Fibroblast of lung (primary cell): ENCODE measurements around the gene NDUFAF2. TPM values are rescaled to one million over a fixed set of nuclear protein-coding genes. Genes with fewer than 3 reads are reported as not detected.
"Not testable (repeated sequence)": the region's sequence is repeated elsewhere in the genome, so short reads cannot be mapped to it uniquely, and the experiment has no call there.

Source experiments
- DNase-seq, 2 donors: peaks; one replicate each; pipeline versions ENCODE4 v3.0.0 to v3.0.0-alpha.2; 2010; ENCODE audit warnings: low read depth in 2 of 2
- H2AFZ ChIP-seq: 2 replicates; pipeline ENCODE4 v1.5.1; 2012; ENCODE audit warnings: low read length, control low read depth, inconsistent platforms
- H3K27ac ChIP-seq: 2 replicates; pipeline ENCODE4 v1.5.1; 2011; ENCODE audit warnings: low read length, control low read depth; ENCODE audit not compliant: insufficient read depth
- H3K27me3 ChIP-seq: 2 replicates; pipeline ENCODE4 v1.5.1; 2011; ENCODE audit warnings: mild to moderate bottlenecking, low read length; ENCODE audit not compliant: control insufficient read depth, insufficient read depth
- H3K36me3 ChIP-seq: 2 replicates; pipeline ENCODE4 v1.5.1; 2011; ENCODE audit warnings: low read length; ENCODE audit not compliant: control insufficient read depth, insufficient read depth
- H3K4me1 ChIP-seq: 2 replicates; pipeline ENCODE4 v1.5.1; 2011; ENCODE audit warnings: low read length; ENCODE audit not compliant: control insufficient read depth, insufficient read depth; ENCODE audit errors: extremely low read depth
- H3K4me2 ChIP-seq: 2 replicates; pipeline ENCODE4 v1.5.1; 2011; ENCODE audit warnings: low read length, control low read depth; ENCODE audit not compliant: insufficient read depth; ENCODE audit errors: extremely low read depth
- H3K4me3 ChIP-seq, 4 experiments: fragments of 200-600 bp in 1 of 4; sonication (generic) in 1 of 4; replicated peaks in 1 of 4; 2 replicates each; pipeline ENCODE4 v1.5.1; 2011 to 2016; ENCODE audit warnings: low read length in 4 of 4, low read depth in 3 of 4, mild to moderate bottlenecking in 3 of 4, control low read depth in 2 of 4, inconsistent platforms in 1 of 4, mixed read lengths in 1 of 4; ENCODE audit not compliant: insufficient read depth in 1 of 4; ENCODE audit errors: control extremely low read depth in 1 of 4
- H3K79me2 ChIP-seq: 2 replicates; pipeline ENCODE4 v1.5.1; 2012; ENCODE audit warnings: mild to moderate bottlenecking, low read length, inconsistent platforms; ENCODE audit not compliant: control insufficient read depth, insufficient read depth
- H3K9ac ChIP-seq: 2 replicates; pipeline ENCODE4 v1.5.1; 2011; ENCODE audit warnings: mild to moderate bottlenecking, low read length, control low read depth; ENCODE audit not compliant: insufficient read depth
- H3K9me3 ChIP-seq: 2 replicates; pipeline ENCODE4 v1.5.1; 2012; ENCODE audit warnings: low read depth, low read length; ENCODE audit not compliant: control insufficient read depth, insufficient read depth
- H4K20me1 ChIP-seq: 2 replicates; pipeline ENCODE4 v1.5.1; 2011; ENCODE audit warnings: low read length; ENCODE audit not compliant: control insufficient read depth, insufficient read depth; ENCODE audit errors: extremely low read depth
- EZH2 ChIP-seq: IDR thresholded peaks from 2 replicates; pipeline ENCODE4 v1.5.1; 2012; ENCODE audit warnings: low read length, control low read depth, mild to moderate bottlenecking; ENCODE audit errors: missing control alignments
- polyA plus RNA-seq, 2 donors: library from polyadenylated mRNA; depleted of rRNA in 1 of 2; stranded (reverse) in 1 of 2; unstranded in 1 of 2; fragments of >200 nt; gene quantifications; 2 replicates each; pipeline ENCODE4 v1.2.1, GENCODE V29; 2011 to 2012; ENCODE audit warnings: missing spikeins in 1 of 2
- total RNA-seq: library from RNA; depleted of rRNA; stranded (reverse); fragments of >200 nt; gene quantifications from 2 replicates; pipeline ENCODE4 v1.2.1, GENCODE V29; 2014
- TF ChIP-seq, protein P1 (sequence below), 2 donors: IDR thresholded peaks in 1 of 2; conservative IDR thresholded peaks in 1 of 2; 1 replicate in 1 of 2; 2 replicates in 1 of 2; pipeline ENCODE4 v1.5.1; 2011 to 2012; ENCODE audit warnings: low read length in 2 of 2, control low read depth in 1 of 2, inconsistent platforms in 1 of 2, low read depth in 1 of 2, mild to moderate bottlenecking in 1 of 2

The NDUFAF2 gene
- total and polyA plus RNA-seq, 2 donors (not counting 1 experiment from before 2014, with no cell fraction given), result 30.9 to 53.2 TPM

DNA sequence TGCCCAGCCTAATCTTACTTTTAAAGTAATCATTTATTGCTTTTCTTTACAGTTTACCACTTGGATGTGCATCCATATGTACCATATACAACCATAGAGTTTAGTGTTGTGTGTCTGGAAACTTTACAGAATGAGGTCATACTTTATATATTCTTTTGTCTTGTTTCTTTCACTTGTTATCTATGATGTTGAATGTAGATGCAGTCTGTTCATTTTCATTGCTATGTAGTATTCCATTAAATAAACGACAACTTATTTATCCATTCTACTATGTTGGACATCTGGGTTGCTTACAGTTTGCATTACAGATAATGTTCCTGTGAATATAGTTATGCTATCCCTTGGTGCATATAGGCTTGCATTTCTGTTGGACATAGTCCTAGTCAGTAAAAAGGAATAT, 238.5 kb downstream of the NDUFAF2 start:
- no peak overlapping the region for H3K4me3 ChIP-seq
- H3K9me3 ChIP-seq, result no peaks in the 10 kb centered on the region
- H3K79me2 ChIP-seq, result no peaks in the 10 kb centered on the region
- H3K4me1 ChIP-seq, result no peaks in the 10 kb centered on the region
- no peaks in the 10 kb centered on the region for H3K27me3 ChIP-seq
- H4K20me1 ChIP-seq, result no peaks in the 10 kb centered on the region
- no peaks in the 10 kb centered on the region for H3K36me3 ChIP-seq
- no peak overlapping the region for H2AFZ ChIP-seq
- no peak for TF ChIP-seq EZH2
- TF ChIP-seq, protein P1, sequence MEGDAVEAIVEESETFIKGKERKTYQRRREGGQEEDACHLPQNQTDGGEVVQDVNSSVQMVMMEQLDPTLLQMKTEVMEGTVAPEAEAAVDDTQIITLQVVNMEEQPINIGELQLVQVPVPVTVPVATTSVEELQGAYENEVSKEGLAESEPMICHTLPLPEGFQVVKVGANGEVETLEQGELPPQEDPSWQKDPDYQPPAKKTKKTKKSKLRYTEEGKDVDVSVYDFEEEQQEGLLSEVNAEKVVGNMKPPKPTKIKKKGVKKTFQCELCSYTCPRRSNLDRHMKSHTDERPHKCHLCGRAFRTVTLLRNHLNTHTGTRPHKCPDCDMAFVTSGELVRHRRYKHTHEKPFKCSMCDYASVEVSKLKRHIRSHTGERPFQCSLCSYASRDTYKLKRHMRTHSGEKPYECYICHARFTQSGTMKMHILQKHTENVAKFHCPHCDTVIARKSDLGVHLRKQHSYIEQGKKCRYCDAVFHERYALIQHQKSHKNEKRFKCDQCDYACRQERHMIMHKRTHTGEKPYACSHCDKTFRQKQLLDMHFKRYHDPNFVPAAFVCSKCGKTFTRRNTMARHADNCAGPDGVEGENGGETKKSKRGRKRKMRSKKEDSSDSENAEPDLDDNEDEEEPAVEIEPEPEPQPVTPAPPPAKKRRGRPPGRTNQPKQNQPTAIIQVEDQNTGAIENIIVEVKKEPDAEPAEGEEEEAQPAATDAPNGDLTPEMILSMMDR (conservative IDR thresholded peaks at IDR 0.05 in 1 of 2, IDR thresholded peaks at IDR 0.05 in 1 of 2; ENCODE audit: low read depth in 1 of 2, low read length in 2 of 2), result no peak
- no peak overlapping the region for H3K4me2 ChIP-seq
- DNase-seq, result no peak
- H3K27ac ChIP-seq, result no peak overlapping the region
- no peak overlapping the region for H3K9ac ChIP-seq

DNA sequence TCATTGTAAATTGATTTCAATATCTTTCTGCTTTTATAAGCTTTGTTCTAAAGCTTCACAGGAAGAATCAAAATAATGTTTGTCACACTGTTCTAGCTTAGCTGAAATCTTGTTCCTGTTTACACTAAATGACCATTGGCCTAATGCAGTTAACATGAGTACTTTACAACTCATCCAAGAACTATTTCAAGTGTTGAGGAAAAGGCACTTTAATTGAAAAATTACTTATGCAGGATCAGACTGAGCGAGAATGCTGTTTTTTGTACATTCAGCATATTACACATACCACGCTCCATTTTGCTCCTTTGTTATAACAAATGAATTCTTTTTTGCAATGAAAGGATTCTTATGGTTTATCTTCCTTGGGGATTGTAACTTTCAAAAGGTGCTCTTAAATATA, 239.7 kb downstream of the NDUFAF2 start:
- no peaks in the 10 kb centered on the region for H3K36me3 ChIP-seq
- no peak for TF ChIP-seq EZH2
- TF ChIP-seq, protein P1 (conservative IDR thresholded peaks at IDR 0.05 in 1 of 2, IDR thresholded peaks at IDR 0.05 in 1 of 2; ENCODE audit: low read depth in 1 of 2, low read length in 2 of 2), result no peak
- H3K79me2 ChIP-seq, result no peaks in the 10 kb centered on the region
- no peak overlapping the region for H3K4me3 ChIP-seq
- peak; percentile 54 to 77 for DNase-seq
- H3K9ac ChIP-seq, result no peak overlapping the region
- no peak overlapping the region for H2AFZ ChIP-seq
- H3K27me3 ChIP-seq, result no peaks in the 10 kb centered on the region
- no peaks in the 10 kb centered on the region for H4K20me1 ChIP-seq
- H3K27ac ChIP-seq, result no peak overlapping the region
- no peaks in the 10 kb centered on the region for H3K4me1 ChIP-seq
- no peaks in the 10 kb centered on the region for H3K9me3 ChIP-seq
- peak overlapping the region; percentile 21 for H3K4me2 ChIP-seq

DNA sequence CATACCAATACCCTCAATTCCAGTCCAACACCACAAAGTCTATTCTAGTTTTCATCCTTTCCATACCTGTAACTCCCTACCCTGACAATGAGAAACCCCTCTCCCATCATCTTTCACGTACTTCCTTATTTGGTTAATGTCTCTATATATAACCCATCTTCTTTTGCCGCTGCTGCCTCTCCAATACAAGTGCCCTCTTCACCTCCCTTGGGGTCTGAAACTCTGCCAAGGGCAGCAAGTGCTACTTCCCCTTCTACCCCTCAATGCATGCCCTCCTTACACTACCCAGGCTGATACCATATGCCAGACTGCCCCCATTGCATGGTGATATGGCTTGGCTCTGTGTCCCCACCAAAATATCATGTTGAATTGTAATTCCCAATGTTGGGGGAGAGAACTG, 241.6 kb downstream of the NDUFAF2 start:
- Histone ChIP-seq H3K9me3 (no peaks in the 10 kb centered on the region), H4K20me1 (no peaks in the 10 kb centered on the region), H3K27me3 (no peaks in the 10 kb centered on the region), H3K4me3 (no peak overlapping the region), H3K36me3 (no peaks in the 10 kb centered on the region), H2AFZ (no peak overlapping the region), H3K27ac (no peak overlapping the region), H3K79me2 (no peaks in the 10 kb centered on the region), H3K4me1 (no peaks in the 10 kb centered on the region), H3K9ac (no peak overlapping the region), H3K4me2 (no peak overlapping the region)
- TF ChIP-seq, protein P1 (conservative IDR thresholded peaks at IDR 0.05 in 1 of 2, IDR thresholded peaks at IDR 0.05 in 1 of 2; ENCODE audit: low read depth in 1 of 2, low read length in 2 of 2), result no peak
- TF ChIP-seq EZH2, result no peak
- DNase-seq, result no peak

DNA sequence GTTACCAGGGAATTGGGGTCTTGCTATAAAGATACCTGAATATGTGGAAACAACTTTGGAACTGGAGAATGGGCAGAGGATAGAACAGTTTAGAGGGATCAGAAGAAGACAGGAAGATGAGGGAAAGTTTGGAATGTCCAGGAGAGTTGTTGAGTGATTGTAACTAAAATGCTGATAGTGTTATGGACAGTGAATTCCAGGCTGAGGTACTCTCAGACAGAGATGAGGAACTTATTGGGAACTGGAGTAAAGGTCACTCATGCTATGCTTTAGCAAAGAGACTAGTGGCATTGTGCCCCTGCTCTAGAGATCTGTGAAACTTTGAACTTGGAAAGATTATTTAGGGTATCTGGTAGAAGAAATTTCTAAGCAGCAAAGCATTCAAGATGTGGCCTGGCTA, 242.3 kb downstream of the NDUFAF2 start:
- H3K9me3 ChIP-seq, H3K27me3 ChIP-seq, H3K4me1 ChIP-seq, DNase-seq, H4K20me1 ChIP-seq, H3K79me2 ChIP-seq, H3K9ac ChIP-seq, H2AFZ ChIP-seq, H3K4me2 ChIP-seq, H3K36me3 ChIP-seq, H3K4me3 ChIP-seq, H3K27ac ChIP-seq: not testable (repeated sequence)

DNA sequence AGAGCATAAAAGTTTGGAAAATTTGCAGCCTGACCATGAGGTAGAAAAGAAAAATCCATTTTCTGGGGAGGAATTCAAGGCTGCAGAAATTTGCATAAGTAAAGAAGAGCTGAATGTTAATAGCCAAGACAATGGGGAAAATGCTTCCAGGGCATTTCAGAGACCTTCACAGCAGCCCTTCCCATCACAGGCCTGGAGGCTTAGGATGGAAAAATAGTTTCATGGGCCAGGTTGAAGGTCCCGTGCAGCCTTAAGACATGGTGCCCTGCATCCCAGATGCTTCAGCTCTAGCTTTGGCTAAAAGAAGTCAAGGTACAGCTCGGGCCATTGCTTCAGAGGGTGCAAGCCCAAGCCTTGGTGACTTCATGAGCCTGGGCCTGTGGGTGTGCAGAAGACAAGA, 242.8 kb downstream of the NDUFAF2 start:
- not testable (repeated sequence) for H3K27me3 ChIP-seq, H3K4me2 ChIP-seq, DNase-seq, H3K9ac ChIP-seq, H3K4me1 ChIP-seq, H4K20me1 ChIP-seq, H2AFZ ChIP-seq, H3K27ac ChIP-seq, H3K79me2 ChIP-seq, H3K9me3 ChIP-seq, H3K36me3 ChIP-seq, H3K4me3 ChIP-seq
